ENCODE data around the gene DNA2.

The DNA2 gene

GRCh38 chr10:68402276-68402675, 69.5 kb downstream of the DNA2 start:
- no peak for DNase-seq (ENCODE audit: low spot score)
- H3K4me3 ChIP-seq, result no peak overlapping the region
- TF ChIP-seq CTCF (IDR thresholded peaks at IDR 0.05), result no peak
- H3K27ac ChIP-seq, result no peak overlapping the region

DNA sequence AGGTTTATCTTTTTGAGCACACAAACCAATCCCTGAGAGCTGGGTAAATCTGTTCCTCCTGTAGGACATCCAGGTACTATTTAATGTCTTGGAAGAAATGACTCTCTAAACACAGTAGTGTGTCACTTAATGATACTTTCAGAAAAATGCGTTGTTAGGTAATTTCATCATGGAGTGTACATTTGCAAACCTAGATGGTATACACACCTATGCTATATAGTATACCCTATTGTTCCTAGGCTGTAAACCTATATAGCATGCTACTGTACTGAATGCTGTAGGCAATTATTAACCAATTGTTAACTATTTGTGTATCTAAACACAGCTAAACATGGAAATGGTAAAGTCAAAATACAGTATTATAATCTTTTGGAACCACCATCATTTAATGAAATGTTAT, 74.8 kb downstream of the DNA2 start:
- Histone ChIP-seq H3K4me3 (no peak overlapping the region), H3K27ac (no peak overlapping the region)
- DNase-seq (ENCODE audit: low spot score), result no peak
- no peak for TF ChIP-seq CTCF (IDR thresholded peaks at IDR 0.05)

- no peak for TF ChIP-seq CTCF (IDR thresholded peaks at IDR 0.05)
- Histone ChIP-seq H3K27ac (no peak overlapping the region), H3K4me3 (no peak overlapping the region)
- no peak for DNase-seq (ENCODE audit: low spot score)
Measured at GRCh38 chr10:68385740-68386139, 86.0 kb downstream of the DNA2 start.

GRCh38 chr10:68371604-68372003, 100.2 kb downstream of the DNA2 start:
- DNase-seq (ENCODE audit: low spot score), result no peak
- no peak overlapping the region for H3K27ac ChIP-seq
- TF ChIP-seq CTCF (IDR thresholded peaks at IDR 0.05), result no peak
- H3K4me3 ChIP-seq, result no peak overlapping the region

DNA sequence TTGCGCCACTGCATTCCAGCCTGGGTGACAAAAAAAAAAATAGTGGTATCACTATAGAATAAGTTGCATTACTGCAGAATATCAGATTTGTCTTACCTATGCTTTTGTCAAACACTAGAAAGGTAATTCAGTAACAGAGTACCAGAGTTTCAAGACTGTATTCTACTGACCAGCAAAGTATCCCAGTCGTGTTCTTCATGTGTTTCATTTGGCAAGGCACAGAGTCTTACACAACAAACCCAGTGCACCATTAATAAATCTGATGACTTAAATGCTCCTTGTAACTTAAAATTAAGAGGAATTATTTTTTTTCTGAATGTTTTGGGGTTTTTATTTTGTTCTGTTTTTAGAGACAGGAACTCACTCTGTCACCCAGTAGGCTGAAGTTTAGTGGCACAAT, 104.7 kb downstream of the DNA2 start:
- TF ChIP-seq CTCF (IDR thresholded peaks at IDR 0.05), result no peak
- no peak overlapping the region for H3K27ac ChIP-seq
- DNase-seq (ENCODE audit: low spot score), result no peak
- H3K4me3 ChIP-seq, result no peak overlapping the region

DNA sequence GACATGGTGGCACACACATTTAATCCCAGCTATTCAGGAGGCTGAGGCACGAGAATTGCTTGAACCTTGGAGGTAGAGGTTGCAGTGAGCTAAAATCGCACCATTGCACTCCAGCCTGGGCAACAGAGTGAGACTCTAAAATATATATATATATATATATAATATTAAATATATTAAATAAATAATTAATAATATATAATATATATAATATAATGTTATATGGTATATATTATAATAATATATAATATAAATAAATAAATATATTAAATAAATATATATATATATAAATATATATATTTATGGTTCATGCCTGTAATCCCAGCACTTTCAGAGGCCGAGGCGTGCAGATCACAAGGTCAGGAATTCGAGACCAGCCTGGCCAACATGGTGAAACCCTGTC, 105.2 kb downstream of the DNA2 start:
- Histone ChIP-seq H3K27ac (no peak overlapping the region), H3K4me3 (no peak overlapping the region)
- no peak for DNase-seq (ENCODE audit: low spot score)
- no peak for TF ChIP-seq CTCF (IDR thresholded peaks at IDR 0.05)

GRCh38 chr10:68365611-68366010, 106.2 kb downstream of the DNA2 start:
- Histone ChIP-seq H3K4me3 (no peak overlapping the region), H3K27ac (no peak overlapping the region)
- TF ChIP-seq CTCF (IDR thresholded peaks at IDR 0.05), result no peak

More at GRCh38 chr10:68365611-68366010, 106.2 kb downstream of the DNA2 start:
- DNase-seq (ENCODE audit: low spot score), result no peak
